SU-DHL-6 (cell line): Measurements from ENCODE around the gene DCUN1D5.

Source experiments
- EZH2phosphoT487 ChIP-seq: fragments of 200-600 bp; sonication (generic), shearing (Covaris generic); conservative IDR thresholded peaks from 2 replicates; pipeline ENCODE4 v1.6.1; 2018; ENCODE audit warnings: mild to moderate bottlenecking, antibody characterized with exemption, low read length, moderate library complexity, mixed read lengths
- TF ChIP-seq, protein P1 (sequence below): fragments of 200-600 bp; sonication (generic); IDR thresholded peaks from one replicate; pipeline ENCODE4 v1.5.1; 2017; ENCODE audit warnings: antibody characterized with exemption, mild to moderate bottlenecking, low read length, moderate library complexity; ENCODE audit not compliant: insufficient read depth, poor library complexity, severe bottlenecking

GRCh38 chr11:103077554-103077953 lies 14.4 kb downstream of the DCUN1D5 start:
- TF ChIP-seq, protein P1, sequence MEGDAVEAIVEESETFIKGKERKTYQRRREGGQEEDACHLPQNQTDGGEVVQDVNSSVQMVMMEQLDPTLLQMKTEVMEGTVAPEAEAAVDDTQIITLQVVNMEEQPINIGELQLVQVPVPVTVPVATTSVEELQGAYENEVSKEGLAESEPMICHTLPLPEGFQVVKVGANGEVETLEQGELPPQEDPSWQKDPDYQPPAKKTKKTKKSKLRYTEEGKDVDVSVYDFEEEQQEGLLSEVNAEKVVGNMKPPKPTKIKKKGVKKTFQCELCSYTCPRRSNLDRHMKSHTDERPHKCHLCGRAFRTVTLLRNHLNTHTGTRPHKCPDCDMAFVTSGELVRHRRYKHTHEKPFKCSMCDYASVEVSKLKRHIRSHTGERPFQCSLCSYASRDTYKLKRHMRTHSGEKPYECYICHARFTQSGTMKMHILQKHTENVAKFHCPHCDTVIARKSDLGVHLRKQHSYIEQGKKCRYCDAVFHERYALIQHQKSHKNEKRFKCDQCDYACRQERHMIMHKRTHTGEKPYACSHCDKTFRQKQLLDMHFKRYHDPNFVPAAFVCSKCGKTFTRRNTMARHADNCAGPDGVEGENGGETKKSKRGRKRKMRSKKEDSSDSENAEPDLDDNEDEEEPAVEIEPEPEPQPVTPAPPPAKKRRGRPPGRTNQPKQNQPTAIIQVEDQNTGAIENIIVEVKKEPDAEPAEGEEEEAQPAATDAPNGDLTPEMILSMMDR: no peak
- no peak for TF ChIP-seq EZH2phosphoT487
